HL-60 (cell line): ENCODE measurements around the gene SEC14L5.

ENCODE experiments used
- CTCF ChIP-seq: IDR thresholded peaks from one replicate; pipeline ENCODE4 v1.5.1; 2011; ENCODE audit warnings: low read length, control low read depth, inconsistent platforms; ENCODE audit not compliant: insufficient read depth
- POLR2AphosphoS5 ChIP-seq: IDR thresholded peaks from 2 replicates; pipeline ENCODE4 v1.6.1; 2012; ENCODE audit warnings: low read depth
- REST ChIP-seq: IDR thresholded peaks from 2 replicates; pipeline ENCODE4 v1.6.1; 2012; ENCODE audit warnings: low read depth; ENCODE audit not compliant: insufficient replicate concordance

GRCh38 chr16:4928227-4928626 lies 29.9 kb upstream of the SEC14L5 start:
- TF ChIP-seq CTCF (no peak), POLR2AphosphoS5 (no peak), REST (no peak)
